Kidney (tissue), 14 donors: ENCODE measurements around the gene SULT1A3. TPM values are rescaled to one million over a fixed set of nuclear protein-coding genes. Genes with fewer than 3 reads are reported as not detected.

Experiments used
- DNase-seq, 5 donors: peaks; one replicate each; pipeline ENCODE4 v3.0.0-alpha.2; 2013 to 2020
- FAIRE-seq: peaks from 2 replicates; lab custom pipeline; 2012; peaks lifted over from hg19 to GRCh38; lab: Jason Lieb, UNC
- H3K27ac ChIP-seq, 2 donors: one replicate each; pipeline ENCODE4 v1.7.0; 2013; ENCODE audit warnings: low read depth in 2 of 2, low read length in 2 of 2, inconsistent platforms in 1 of 2
- H3K27me3 ChIP-seq: one replicate; pipeline ENCODE4 v1.7.1; 2013; ENCODE audit warnings: low read length, inconsistent platforms; ENCODE audit not compliant: control insufficient read depth, insufficient read depth
- H3K36me3 ChIP-seq, 3 donors: one replicate each; pipeline versions ENCODE4 v1.7.0 to v1.7.1; 2013; ENCODE audit warnings: low read length in 3 of 3, control low read depth in 1 of 3, inconsistent platforms in 1 of 3; ENCODE audit not compliant: insufficient read depth in 3 of 3, control insufficient read depth in 2 of 3
- H3K4me1 ChIP-seq, 3 donors: one replicate each; pipeline versions ENCODE4 v1.7.0 to v1.7.1; 2013; ENCODE audit warnings: low read length in 3 of 3, inconsistent platforms in 1 of 3, low read depth in 1 of 3; ENCODE audit not compliant: control insufficient read depth in 2 of 3, insufficient read depth in 2 of 3
- H3K4me3 ChIP-seq, 3 donors: one replicate each; pipeline versions ENCODE4 v1.7.0 to v1.8.1; 2013; ENCODE audit warnings: low read length in 3 of 3, control low read depth in 1 of 3, inconsistent platforms in 1 of 3
- H3K9ac ChIP-seq, 3 donors: one replicate each; pipeline versions ENCODE4 v1.7.0 to v1.7.1; 2013; ENCODE audit warnings: low read length in 3 of 3, control low read depth in 1 of 3, inconsistent platforms in 1 of 3
- H3K9me3 ChIP-seq, 3 donors: one replicate each; pipeline versions ENCODE4 v1.7.0 to v1.7.1; 2013; ENCODE audit warnings: low read length in 3 of 3, control low read depth in 1 of 3, inconsistent platforms in 1 of 3; ENCODE audit not compliant: control insufficient read depth in 2 of 3, insufficient read depth in 1 of 3
- CTCF ChIP-seq: IDR thresholded peaks from 3 replicates; pipeline ENCODE4 v1.5.1; 2012; ENCODE audit warnings: mild to moderate bottlenecking, moderate library complexity, borderline replicate concordance; ENCODE audit not compliant: insufficient read depth; ENCODE audit errors: extremely low read depth
- intact Hi-C: fragments of 100-400 bp; cut with DNase I; formaldehyde crosslinking; loops from one replicate; pipeline ENCODE4 v1.11.1; 2022
- polyA plus RNA-seq: library from polyadenylated mRNA; stranded (reverse); fragments of 350-450 nt; fragmentation: Illumina TruSeq; extraction: RNeasy Lipid Tissue Mini Kit (QIAGEN cat#74804); gene quantifications from one replicate; pipeline ENCODE4 v1.2.3, GENCODE V29; 2014; ENCODE audit warnings: low read depth, low replicate concordance; ENCODE audit not compliant: insufficient read depth
- total RNA-seq: library from RNA; stranded (reverse); fragmentation: NEBNext Ultra II Directional; extraction: Animal tissue kit (Norgen Biotek cat#: 25700); gene quantifications from one replicate; pipeline ENCODE4 v1.2.1, GENCODE V29; 2021
- donor health status: control.
- donor health status: control.
- donor health status: control.
- donor health status: control.
- donor health status: control.
- donor health status: DM: yes; HTN: yes; CAD: no.
- donor health status: Normal renal cell carcinoma (clear cell type).

SULT1A3 gene
- total and polyA plus RNA-seq, 2 donors from 2014 or later: 19.8 to 31.3 TPM

- no peak overlapping the region for H3K9ac ChIP-seq
Observed at GRCh38 chr16:30184891-30185682, 14.0 kb upstream of the SULT1A3 start.

GRCh38 chr16:30185683-30186421 is 13.2 kb upstream of the SULT1A3 start:
- no peak for TF ChIP-seq CTCF
- Histone ChIP-seq H3K27me3 (no peaks in the 10 kb centered on the region), H3K9ac (no peak overlapping the region), H3K9me3 (no peaks in the 10 kb centered on the region), H3K4me1 (peaks cover 0 to 2% (median 0%) of the 10 kb centered on the region in 3 donors), H3K27ac (peak overlapping the region in 1 of 2 donors; percentile 32), H3K36me3 (no peaks in the 10 kb centered on the region), H3K4me3 (no peak overlapping the region)
- peak in 2 of 5 donors; percentile 49 to 88 for DNase-seq
- FAIRE-seq: no peak
- intact Hi-C loops: no loop called here

More at GRCh38 chr16:30184891-30185682, 14.0 kb upstream of the SULT1A3 start:
- H3K27ac ChIP-seq: peak overlapping the region in 1 of 2 donors; percentile 32
- no peaks in the 10 kb centered on the region for H3K36me3 ChIP-seq
- FAIRE-seq (no peak), DNase-seq (peak in 2 of 5 donors; percentile 60 to 77)
- peaks cover 0 to 2% (median 0%) of the 10 kb centered on the region in 3 donors for H3K4me1 ChIP-seq
- H3K9me3 ChIP-seq: no peaks in the 10 kb centered on the region
- no peaks in the 10 kb centered on the region for H3K27me3 ChIP-seq
- peak overlapping the region in 1 of 3 donors; percentile 9 for H3K4me3 ChIP-seq
- TF ChIP-seq CTCF: no peak
- intact Hi-C loops: no loop called here

GRCh38 chr16:30186444-30186781 is 12.6 kb upstream of the SULT1A3 start:
- Histone ChIP-seq H3K27me3 (no peaks in the 10 kb centered on the region), H3K4me1 (peaks cover 0 to 2% (median 0%) of the 10 kb centered on the region in 3 donors), H3K9ac (no peak overlapping the region), H3K36me3 (no peaks in the 10 kb centered on the region), H3K9me3 (no peaks in the 10 kb centered on the region), H3K27ac (no peak overlapping the region), H3K4me3 (no peak overlapping the region)
- FAIRE-seq: no peak
- TF ChIP-seq CTCF: no peak
- no peak for DNase-seq
- intact Hi-C loops: no loop called here
